HFFc6 (cell line): Measurements from ENCODE around the gene URGCP. TPM values are rescaled to one million over a fixed set of nuclear protein-coding genes. Genes with fewer than 3 reads are reported as not detected.

Experiments used
- DNase-seq: peaks from one replicate; pipeline ENCODE4 v3.0.0-alpha.2; 2018
- H3K27ac Mint-ChIP-seq: 2 replicates; pipeline ENCODE4 v1.8.0; 2020; ENCODE audit warnings: mild to moderate bottlenecking, mixed read lengths
- H3K27me3 Mint-ChIP-seq: 2 replicates; pipeline ENCODE4 v1.8.0; 2021; ENCODE audit warnings: mild to moderate bottlenecking, moderate library complexity, mixed read lengths; ENCODE audit not compliant: insufficient read depth
- H3K36me3 Mint-ChIP-seq: 2 replicates; pipeline ENCODE4 v1.8.0; 2021; ENCODE audit warnings: low read depth, mixed read lengths
- H3K4me1 Mint-ChIP-seq: 2 replicates; pipeline ENCODE4 v1.8.0; 2020; ENCODE audit warnings: low read depth, mixed read lengths
- H3K4me3 Mint-ChIP-seq: 2 replicates; pipeline ENCODE4 v1.8.0; 2020; ENCODE audit warnings: mild to moderate bottlenecking, moderate library complexity, mixed read lengths
- H3K9me3 Mint-ChIP-seq: 2 replicates; pipeline ENCODE4 v1.8.0; 2020; ENCODE audit warnings: mild to moderate bottlenecking, mixed read lengths
- CTCF ChIP-seq: fragments of 200-600 bp; sonication (generic); IDR thresholded peaks from 2 replicates; pipeline ENCODE4 v1.5.0; 2021; ENCODE audit warnings: antibody characterized with exemption, mild to moderate bottlenecking
- total RNA-seq, 6 experiments: library from RNA; stranded (reverse); fragmentation: NEBNext Ultra II Directional; extraction: Animal tissue kit (Norgen Biotek cat#: 25700); gene quantifications; 2 replicates in 1 of 6; 3 replicates in 5 of 6; pipeline ENCODE4 v1.2.3, GENCODE V29; 2021

The URGCP gene
- total RNA-seq, 6 experiments from 2014 or later = 41.4 to 53.2 (median 43.2) TPM

GRCh38 chr7:43868681-43869005 is 37.8 kb downstream of the URGCP start:
- Mint-ChIP-seq H3K27me3 (peaks cover 11% of the 10 kb centered on the region), H3K4me1 (peaks cover 54% of the 10 kb centered on the region), H3K4me3 (peak overlapping the region; percentile 90), H3K36me3 (peaks cover 35% of the 10 kb centered on the region), H3K9me3 (peaks cover 4% of the 10 kb centered on the region; the same call in 1 of the 2 replicates), H3K27ac (peak overlapping the region; percentile 76)
- TF ChIP-seq CTCF = no peak
- no peak for DNase-seq

- Mint-ChIP-seq H3K4me3 (peak overlapping the region; percentile 90), H3K27me3 (peaks cover 11% of the 10 kb centered on the region), H3K4me1 (peaks cover 50% of the 10 kb centered on the region), H3K9me3 (peaks cover 4% of the 10 kb centered on the region; the same call in 1 of the 2 replicates), H3K36me3 (peaks cover 35% of the 10 kb centered on the region), H3K27ac (peak overlapping the region; percentile 76; the same call in 1 of the 2 replicates)
- no peak for DNase-seq
- TF ChIP-seq CTCF = no peak
Measured at GRCh38 chr7:43868181-43868580, 38.2 kb downstream of the URGCP start.

- H3K36me3 Mint-ChIP-seq = peaks cover 30% of the 10 kb centered on the region
- H3K27me3 Mint-ChIP-seq = peaks cover 5% of the 10 kb centered on the region
Measured at GRCh38 chr7:43865277-43865676, 41.1 kb downstream of the URGCP start.

GRCh38 chr7:43864126-43864525 is 42.3 kb downstream of the URGCP start:
- Mint-ChIP-seq H3K4me1 (peaks cover 12% of the 10 kb centered on the region), H3K27me3 (no peaks in the 10 kb centered on the region; the same call in none of the 2 replicates), H3K9me3 (no peaks in the 10 kb centered on the region), H3K36me3 (peaks cover 34% of the 10 kb centered on the region), H3K27ac (no peak overlapping the region), H3K4me3 (no peak overlapping the region)
- no peak for DNase-seq
- no peak for TF ChIP-seq CTCF

More at GRCh38 chr7:43865277-43865676, 41.1 kb downstream of the URGCP start:
- Mint-ChIP-seq H3K27ac (no peak overlapping the region), H3K4me3 (no peak overlapping the region), H3K4me1 (peaks cover 21% of the 10 kb centered on the region), H3K9me3 (no peaks in the 10 kb centered on the region)
- DNase-seq = no peak
- no peak for TF ChIP-seq CTCF

- DNase-seq = peak; percentile 61
- Mint-ChIP-seq H3K4me3 (no peak overlapping the region), H3K9me3 (no peaks in the 10 kb centered on the region), H3K27me3 (no peaks in the 10 kb centered on the region; the same call in none of the 2 replicates), H3K27ac (no peak overlapping the region), H3K4me1 (no peaks in the 10 kb centered on the region), H3K36me3 (peaks cover 4% of the 10 kb centered on the region; the same call in 1 of the 2 replicates)
- no peak for TF ChIP-seq CTCF
Measured at GRCh38 chr7:43856996-43857395, 49.4 kb downstream of the URGCP start.

GRCh38 chr7:43856316-43856715 is 50.1 kb downstream of the URGCP start:
- H3K9me3 Mint-ChIP-seq = no peaks in the 10 kb centered on the region
- H3K27me3 Mint-ChIP-seq = peaks cover 4% of the 10 kb centered on the region
- H3K27ac Mint-ChIP-seq = no peak overlapping the region
- no peak overlapping the region for H3K4me3 Mint-ChIP-seq
- peaks cover 4% of the 10 kb centered on the region; the same call in 1 of the 2 replicates for H3K36me3 Mint-ChIP-seq
- DNase-seq = no peak
- no peaks in the 10 kb centered on the region for H3K4me1 Mint-ChIP-seq
- no peak for TF ChIP-seq CTCF
